CD4-positive, alpha-beta T cell (primary cell): ENCODE measurements around the gene CDH10. TPM values are rescaled to one million over a fixed set of nuclear protein-coding genes. Genes with fewer than 3 reads are reported as not detected.

Source experiments
- ATAC-seq: fragments of 200-7000 bp; cut with Tn5 transposase; one replicate; pipeline ENCODE4 v1.10.0; 2022; ENCODE audit warnings: mild to moderate bottlenecking; ENCODE audit not compliant: poor library complexity
- CTCF ChIA-PET: fragments of 350-600 bp; sonication (Branson Sonifier 250); formaldehyde crosslinking; loops from one replicate; lab custom pipeline; 2021; ENCODE audit warnings: antibody characterized with exemption, inconsistent platforms; lab: Charles Lee
- POLR2A ChIA-PET: fragments of 350-600 bp; sonication (Branson Sonifier 250); formaldehyde crosslinking; loops from one replicate; lab custom pipeline; 2021; ENCODE audit warnings: antibody characterized with exemption, inconsistent platforms; lab: Charles Lee
- DNase-seq, 14 experiments: peaks; one replicate each; pipeline ENCODE4 v3.0.0-alpha.2; 2013 to 2020; ENCODE audit warnings: mixed read lengths in 2 of 14
- H3K27ac ChIP-seq, 2 donors: one replicate each; pipeline versions ENCODE4 v1.5.1 to v1.7.0; 2013; ENCODE audit warnings: low read length in 2 of 2, low read depth in 1 of 2, mild to moderate bottlenecking in 1 of 2
- H3K27me3 ChIP-seq, 2 experiments: 1 replicate in 1 of 2; 2 replicates in 1 of 2; pipeline versions ENCODE4 v1.6.1 to v1.7.0; 2013; ENCODE audit warnings: low read length in 2 of 2, control low read depth in 1 of 2, mild to moderate bottlenecking in 1 of 2, moderate library complexity in 1 of 2; ENCODE audit not compliant: insufficient read depth in 2 of 2, control insufficient read depth in 1 of 2
- H3K36me3 ChIP-seq: one replicate; pipeline ENCODE4 v1.6.1; 2013; ENCODE audit warnings: low read length, control low read depth; ENCODE audit not compliant: insufficient read depth
- H3K4me1 ChIP-seq: one replicate; pipeline ENCODE4 v1.6.1; 2013; ENCODE audit warnings: low read length, control low read depth; ENCODE audit not compliant: insufficient read depth
- H3K4me3 ChIP-seq: one replicate; pipeline ENCODE4 v1.5.1; 2013; ENCODE audit warnings: mild to moderate bottlenecking, low read length, moderate library complexity
- H3K9me3 ChIP-seq, 2 experiments: 1 replicate in 1 of 2; 2 replicates in 1 of 2; pipeline versions ENCODE4 v1.6.1 to v1.7.0; 2013; ENCODE audit warnings: low read length in 2 of 2, mild to moderate bottlenecking in 2 of 2, control low read depth in 1 of 2, moderate library complexity in 1 of 2; ENCODE audit not compliant: control insufficient read depth in 1 of 2, insufficient read depth in 1 of 2
- H3K27ac Mint-ChIP-seq: one replicate; pipeline ENCODE4 v1.8.0; 2020; ENCODE audit warnings: mixed read lengths
- H3K27me3 Mint-ChIP-seq: one replicate; pipeline ENCODE4 v1.8.0; 2021; ENCODE audit warnings: mixed read lengths
- H3K36me3 Mint-ChIP-seq: one replicate; pipeline ENCODE4 v1.8.0; 2021; ENCODE audit warnings: low read depth, mixed read lengths
- H3K4me1 Mint-ChIP-seq: one replicate; pipeline ENCODE4 v1.8.0; 2021; ENCODE audit warnings: low read depth, mixed read lengths
- H3K4me3 Mint-ChIP-seq: one replicate; pipeline ENCODE4 v1.8.0; 2020; ENCODE audit warnings: mild to moderate bottlenecking, mixed read lengths
- H3K9me3 Mint-ChIP-seq: one replicate; pipeline ENCODE4 v1.8.0; 2020; ENCODE audit warnings: mixed read lengths
- intact Hi-C, 2 experiments: fragments of 100-400 bp; cut with DNase I in 1 of 2; cut with micrococcal nuclease in 1 of 2; formaldehyde crosslinking; loops; one replicate each; pipeline versions ENCODE4 v1.15.1 to v1.9.0; 2023 to 2025; cut with DNase I, micrococcal nuclease
- total RNA-seq, 174 experiments: library from RNA in 2 of 174; stranded (reverse) in 2 of 174; gene quantifications; one replicate each; pipeline ENCODE4 v1.2.3 and lab custom pipeline; 2021 to 2026
- TF ChIP-seq, protein P1 (sequence below): fragments of 200-600 bp; IDR thresholded peaks from one replicate; pipeline ENCODE4 v1.8.0; 2022; ENCODE audit warnings: antibody characterized with exemption, mild to moderate bottlenecking

CDH10 gene
- total RNA-seq, 2 experiments from 2014 or later, result not detected

DNA sequence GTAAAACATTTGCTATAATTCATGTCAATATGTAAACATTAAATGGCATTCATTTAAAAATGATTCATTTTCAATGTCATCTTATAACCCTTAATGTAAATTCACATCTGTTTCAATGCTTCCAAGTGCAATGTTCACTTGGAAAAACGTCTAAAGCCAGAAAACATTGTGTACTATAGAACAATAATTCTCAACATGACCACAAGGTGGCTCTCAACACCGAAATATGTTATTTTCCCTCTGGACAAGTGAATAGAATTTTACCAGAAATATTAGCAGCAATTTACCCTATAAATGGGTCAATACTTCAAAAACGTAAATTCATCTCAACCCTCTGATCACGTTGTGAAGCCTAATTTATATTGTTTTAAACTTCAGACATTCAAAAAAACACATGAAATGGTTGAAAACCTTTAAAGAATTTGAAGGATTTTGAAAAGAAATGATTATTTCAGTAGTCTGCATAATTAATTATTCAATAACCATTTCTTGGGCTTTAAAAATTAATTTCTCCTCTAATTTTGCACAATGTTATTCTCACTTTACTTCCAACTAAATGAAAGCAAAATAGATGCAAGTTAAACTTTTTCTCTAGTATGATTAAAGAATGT lies 11.0 kb downstream of the CDH10 start:
- Histone ChIP-seq H3K4me3 (no peak overlapping the region), H3K9me3 (no peaks in the 10 kb centered on the region), H3K27ac (no peak overlapping the region), H3K36me3 (no peaks in the 10 kb centered on the region), H3K4me1 (no peaks in the 10 kb centered on the region), H3K27me3 (no peaks in the 10 kb centered on the region)
- no peak overlapping the region for H3K4me3 Mint-ChIP-seq
- H3K27ac Mint-ChIP-seq, result no peak overlapping the region
- ChIA-PET CTCF (no interaction called here), POLR2A (no interaction called here)
- DNase-seq, result peak in 2 of 14 experiments; percentile 4 to 5
- no peaks in the 10 kb centered on the region for H3K4me1 Mint-ChIP-seq
- ATAC-seq, result no peak
- peaks cover 6% of the 10 kb centered on the region for H3K9me3 Mint-ChIP-seq
- no peaks in the 10 kb centered on the region for H3K36me3 Mint-ChIP-seq
- H3K27me3 Mint-ChIP-seq, result no peaks in the 10 kb centered on the region
- TF ChIP-seq, protein P1, sequence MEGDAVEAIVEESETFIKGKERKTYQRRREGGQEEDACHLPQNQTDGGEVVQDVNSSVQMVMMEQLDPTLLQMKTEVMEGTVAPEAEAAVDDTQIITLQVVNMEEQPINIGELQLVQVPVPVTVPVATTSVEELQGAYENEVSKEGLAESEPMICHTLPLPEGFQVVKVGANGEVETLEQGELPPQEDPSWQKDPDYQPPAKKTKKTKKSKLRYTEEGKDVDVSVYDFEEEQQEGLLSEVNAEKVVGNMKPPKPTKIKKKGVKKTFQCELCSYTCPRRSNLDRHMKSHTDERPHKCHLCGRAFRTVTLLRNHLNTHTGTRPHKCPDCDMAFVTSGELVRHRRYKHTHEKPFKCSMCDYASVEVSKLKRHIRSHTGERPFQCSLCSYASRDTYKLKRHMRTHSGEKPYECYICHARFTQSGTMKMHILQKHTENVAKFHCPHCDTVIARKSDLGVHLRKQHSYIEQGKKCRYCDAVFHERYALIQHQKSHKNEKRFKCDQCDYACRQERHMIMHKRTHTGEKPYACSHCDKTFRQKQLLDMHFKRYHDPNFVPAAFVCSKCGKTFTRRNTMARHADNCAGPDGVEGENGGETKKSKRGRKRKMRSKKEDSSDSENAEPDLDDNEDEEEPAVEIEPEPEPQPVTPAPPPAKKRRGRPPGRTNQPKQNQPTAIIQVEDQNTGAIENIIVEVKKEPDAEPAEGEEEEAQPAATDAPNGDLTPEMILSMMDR, result peak; percentile 32
- intact Hi-C loops, result no loop called here

DNA sequence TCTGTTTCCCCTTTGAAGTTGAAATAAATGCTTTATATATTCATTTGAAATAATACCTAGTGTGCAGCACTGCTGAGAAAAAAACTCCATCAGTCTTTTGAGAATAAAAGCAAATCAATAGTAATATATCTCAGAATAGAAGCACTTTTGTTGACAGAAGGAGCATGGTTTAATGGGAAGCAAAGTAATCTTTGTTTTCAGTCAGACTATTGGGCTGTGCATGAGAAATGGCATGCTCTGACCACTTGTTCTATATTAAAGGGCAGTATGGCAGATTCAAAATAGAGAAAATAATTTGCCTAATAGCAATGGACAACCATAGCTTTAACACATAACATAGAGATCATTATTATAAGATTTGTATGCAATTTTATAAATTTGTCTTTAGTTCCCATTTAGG lies 12.4 kb downstream of the CDH10 start:
- Histone ChIP-seq H3K9me3 (no peaks in the 10 kb centered on the region), H3K4me1 (no peaks in the 10 kb centered on the region), H3K27me3 (no peaks in the 10 kb centered on the region), H3K36me3 (no peaks in the 10 kb centered on the region), H3K27ac (no peak overlapping the region), H3K4me3 (no peak overlapping the region)
- CTCF ChIA-PET, result no interaction called here
- DNase-seq (no peak), ATAC-seq (no peak)
- POLR2A ChIA-PET, result no interaction called here
- Mint-ChIP-seq H3K4me3 (no peak overlapping the region), H3K4me1 (no peaks in the 10 kb centered on the region), H3K27me3 (no peaks in the 10 kb centered on the region), H3K27ac (no peak overlapping the region), H3K9me3 (peaks cover 6% of the 10 kb centered on the region), H3K36me3 (no peaks in the 10 kb centered on the region)
- intact Hi-C loops, result no loop called here
- TF ChIP-seq, protein P1, result no peak

DNA sequence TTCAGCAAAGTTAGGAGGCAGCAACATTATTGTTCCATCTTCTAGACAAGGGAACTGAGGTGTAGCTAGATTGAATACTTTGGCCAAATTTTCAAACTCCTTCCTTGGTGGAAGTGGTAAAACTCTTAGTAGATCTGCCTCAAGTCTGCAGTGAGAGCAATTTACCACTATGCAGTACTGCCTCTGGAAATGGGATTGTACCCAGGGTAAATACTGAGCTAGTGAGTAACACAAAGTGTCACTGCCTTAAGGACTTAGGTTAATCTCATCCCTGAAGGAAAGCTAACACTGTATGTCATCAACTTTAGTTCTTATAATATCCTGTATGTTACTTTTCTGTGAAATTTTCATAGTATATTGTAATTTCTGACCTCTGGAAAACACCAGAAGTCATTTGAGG lies 13.9 kb downstream of the CDH10 start:
- ChIA-PET POLR2A (no interaction called here), CTCF (no interaction called here)
- H3K27me3 Mint-ChIP-seq, result no peaks in the 10 kb centered on the region

More for the DNA sequence above, 13.9 kb downstream of the CDH10 start:
- Histone ChIP-seq H3K27me3 (no peaks in the 10 kb centered on the region), H3K9me3 (no peaks in the 10 kb centered on the region), H3K27ac (no peak overlapping the region), H3K36me3 (no peaks in the 10 kb centered on the region), H3K4me3 (no peak overlapping the region), H3K4me1 (no peaks in the 10 kb centered on the region)
- Mint-ChIP-seq H3K36me3 (no peaks in the 10 kb centered on the region), H3K4me3 (no peak overlapping the region), H3K27ac (no peak overlapping the region), H3K4me1 (no peaks in the 10 kb centered on the region), H3K9me3 (peaks cover 6% of the 10 kb centered on the region)
- intact Hi-C loops, result no loop called here
- no peak for DNase-seq
- ATAC-seq, result no peak
- TF ChIP-seq, protein P1, result no peak
